NOMO-1 treated with dmso at 0.1 percent for 144 hours (cell line): Measurements from ENCODE around the gene GJD3.
A peak's percentile ranks its signal among the peaks of the same experiment; 100 is the strongest.
"Not testable (repeated sequence)": the region's sequence is repeated elsewhere in the genome, so short reads cannot be mapped to it uniquely, and the experiment has no call there.

ENCODE experiments used
- DNase-seq: peaks from one replicate; lab custom pipeline; 2025; ENCODE audit not compliant: unreplicated experiment; lab: John Stamatoyannopoulos, UW

The GJD3 gene, protein sequence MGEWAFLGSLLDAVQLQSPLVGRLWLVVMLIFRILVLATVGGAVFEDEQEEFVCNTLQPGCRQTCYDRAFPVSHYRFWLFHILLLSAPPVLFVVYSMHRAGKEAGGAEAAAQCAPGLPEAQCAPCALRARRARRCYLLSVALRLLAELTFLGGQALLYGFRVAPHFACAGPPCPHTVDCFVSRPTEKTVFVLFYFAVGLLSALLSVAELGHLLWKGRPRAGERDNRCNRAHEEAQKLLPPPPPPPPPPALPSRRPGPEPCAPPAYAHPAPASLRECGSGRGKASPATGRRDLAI

DNA sequence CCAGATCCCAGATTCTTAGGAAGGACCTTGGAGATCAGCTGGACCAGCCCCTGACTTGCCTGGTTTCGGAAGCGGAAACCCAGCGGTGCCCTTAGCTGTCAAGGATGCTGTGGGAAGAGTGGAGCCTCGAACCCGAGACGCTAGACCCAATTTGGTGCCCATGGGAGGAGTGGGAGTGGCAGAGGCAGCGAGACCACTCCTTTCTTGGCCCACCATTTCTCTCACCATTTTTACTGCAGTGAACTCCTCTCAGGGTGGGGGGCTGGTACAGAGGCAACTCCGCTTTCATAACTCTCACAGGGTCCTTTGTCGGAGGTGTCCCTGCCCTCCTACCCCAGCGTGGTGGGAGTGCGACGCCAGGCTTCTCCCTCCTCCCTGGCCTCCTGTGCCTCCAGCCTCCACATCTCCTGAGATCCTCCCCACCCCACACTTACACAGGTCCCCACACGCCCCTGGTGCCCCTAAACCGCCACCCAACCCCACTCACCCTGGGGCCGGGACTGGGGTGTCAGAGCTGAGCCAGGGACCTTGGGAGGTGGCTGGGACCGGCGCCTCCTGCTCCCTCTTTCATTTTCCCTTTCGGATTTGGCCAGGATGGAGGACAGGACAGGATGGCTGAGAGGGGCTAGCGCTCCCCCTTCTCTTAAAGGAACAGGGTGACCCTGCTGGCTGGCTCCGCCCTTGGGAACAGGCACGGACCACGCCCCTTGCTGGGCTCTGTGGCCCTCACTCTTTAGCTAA lies at the start of gene GJD3:
Gene GJD3 (minus strand): TSS at position 617 of the 741 bp plus-strand sequence. CDS start 922 bp downstream, outside the sequence.
- DNase-seq: no peak

DNA sequence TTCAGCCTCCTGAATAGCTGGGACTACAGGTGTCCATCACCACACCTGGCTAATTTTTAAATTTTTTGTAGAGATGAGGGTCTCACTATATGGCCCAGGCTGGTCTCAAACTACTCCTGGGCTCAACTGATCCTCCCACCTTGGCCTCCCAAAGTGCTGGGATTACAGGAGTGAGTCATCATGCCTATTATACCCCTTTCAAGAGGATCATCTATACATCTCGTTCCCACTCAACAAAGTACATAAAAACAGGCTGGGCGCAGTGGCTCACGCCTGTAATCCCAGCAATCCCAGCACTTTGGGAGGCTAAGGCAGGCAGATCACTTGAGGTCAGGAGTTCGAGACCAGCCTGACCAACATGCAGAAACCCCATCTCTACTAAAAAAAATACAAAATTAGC lies 49.8 kb upstream of the GJD3 start:
- DNase-seq: not testable (repeated sequence)

- no peak for DNase-seq
These were observed 48.3 kb upstream of the GJD3 start for GRCh38 chr17:40412880-40413279.

- DNase-seq: no peak
These were observed 47.3 kb upstream of the GJD3 start for GRCh38 chr17:40411821-40412220.

- no peak for DNase-seq
These were observed 45.5 kb upstream of the GJD3 start for GRCh38 chr17:40410082-40410481.

DNA sequence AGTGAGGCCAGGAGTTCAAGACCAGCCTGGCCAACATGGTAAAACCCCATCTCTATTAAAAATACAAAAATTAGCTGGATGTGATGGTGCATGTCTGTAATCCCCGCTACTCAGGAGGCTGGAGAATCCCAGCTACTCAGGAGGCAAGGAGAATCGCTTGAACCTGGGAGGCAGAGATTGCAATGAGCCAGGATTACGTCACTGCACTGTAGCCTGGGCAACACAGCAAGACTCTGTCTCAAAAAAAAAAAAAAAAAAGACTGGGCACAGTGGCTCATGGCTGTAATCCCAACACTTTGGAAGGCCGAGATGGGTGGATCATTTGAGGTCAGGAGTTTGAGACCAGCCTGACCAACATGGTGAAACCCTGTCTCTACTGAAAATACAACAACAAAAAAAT lies 45.0 kb upstream of the GJD3 start:
- not testable (repeated sequence) for DNase-seq

DNA sequence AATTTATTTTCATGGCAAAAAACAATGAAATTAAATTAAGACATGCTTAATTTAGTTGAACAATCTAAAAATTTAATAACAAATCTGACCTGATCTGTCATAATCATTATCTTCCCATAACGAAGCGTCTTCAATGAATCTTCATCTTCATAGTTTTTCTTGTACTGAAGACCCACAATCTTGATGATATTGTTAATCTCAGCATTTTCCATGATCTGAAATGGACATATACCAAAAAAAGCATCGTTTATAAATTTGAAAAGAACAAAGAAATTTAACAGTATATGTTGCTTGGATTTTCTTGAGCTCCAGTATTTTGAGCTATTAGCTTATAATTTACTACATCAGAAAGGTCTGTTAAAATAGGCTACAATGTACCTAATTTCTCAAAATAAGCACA lies 42.9 kb upstream of the GJD3 start:
- DNase-seq: no peak

- no peak for DNase-seq
These were observed 39.5 kb upstream of the GJD3 start for GRCh38 chr17:40404003-40404402.

- no peak for DNase-seq
These were observed 38.1 kb upstream of the GJD3 start for GRCh38 chr17:40402668-40403067.

GRCh38 chr17:40399185-40399584 lies 34.6 kb upstream of the GJD3 start:
- DNase-seq: peak; percentile 3

- not testable (repeated sequence) for DNase-seq
These were observed 22.0 kb upstream of the GJD3 start for GRCh38 chr17:40386555-40386954.

DNA sequence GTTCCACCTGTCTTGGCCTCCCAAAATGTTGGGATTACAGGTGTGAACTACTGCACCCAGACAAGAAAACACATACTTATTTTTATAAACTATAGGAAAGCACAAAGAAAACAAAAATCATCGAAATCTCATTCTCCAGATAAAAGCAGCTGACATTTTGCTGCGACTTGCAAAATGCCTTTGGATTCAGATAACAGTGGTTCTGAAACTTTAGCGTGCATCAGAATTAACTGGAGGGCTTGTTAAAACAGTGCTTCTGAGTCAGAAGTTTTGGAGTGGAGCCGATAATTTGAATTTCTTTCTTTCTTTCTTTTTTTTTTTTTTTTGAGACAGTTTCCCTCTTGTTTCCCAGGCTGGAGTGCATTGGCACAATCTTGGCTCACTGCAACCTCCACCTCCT lies 17.7 kb upstream of the GJD3 start:
- no peak for DNase-seq

DNA sequence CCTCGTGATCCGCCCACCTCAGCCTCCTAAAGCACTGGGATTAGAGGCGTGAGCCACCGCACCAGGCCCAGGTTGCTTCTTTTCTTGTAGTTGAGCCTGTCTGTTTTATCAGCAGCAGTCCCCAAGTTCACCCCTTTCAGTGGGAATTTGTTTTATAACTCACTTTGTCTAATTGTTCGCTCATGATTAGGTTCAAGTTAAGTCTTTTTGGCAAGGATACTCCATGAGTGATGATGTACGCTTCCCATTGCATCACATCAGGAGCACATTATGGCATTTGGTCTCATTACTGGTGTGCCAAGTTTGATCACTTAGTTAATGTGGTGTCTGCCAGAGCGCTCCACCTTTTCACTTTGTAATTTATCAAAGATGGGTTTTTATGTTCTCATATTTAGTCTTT lies 14.4 kb upstream of the GJD3 start:
- DNase-seq: no peak

DNA sequence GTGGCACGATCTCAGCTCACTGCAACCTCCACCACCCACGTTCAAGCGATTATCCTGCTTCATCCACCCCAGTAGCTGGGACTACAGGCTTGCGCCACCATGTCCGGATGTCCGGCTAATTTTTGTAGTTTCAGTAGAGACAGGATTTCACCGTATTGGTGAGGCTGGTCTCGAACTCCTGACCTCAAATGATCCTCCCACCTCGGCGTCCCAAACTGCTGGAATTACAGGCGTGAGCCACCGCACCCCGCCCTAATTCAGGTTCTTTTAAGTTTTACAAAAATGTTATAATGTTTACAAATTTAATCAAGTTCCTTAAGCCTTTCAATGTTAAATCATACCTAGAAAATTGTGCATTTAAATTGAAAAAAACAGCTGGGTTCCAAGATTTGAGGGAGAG lies 13.3 kb upstream of the GJD3 start:
- no peak for DNase-seq

GRCh38 chr17:40376541-40376940 lies 12.0 kb upstream of the GJD3 start:
- not testable (repeated sequence) for DNase-seq

DNA sequence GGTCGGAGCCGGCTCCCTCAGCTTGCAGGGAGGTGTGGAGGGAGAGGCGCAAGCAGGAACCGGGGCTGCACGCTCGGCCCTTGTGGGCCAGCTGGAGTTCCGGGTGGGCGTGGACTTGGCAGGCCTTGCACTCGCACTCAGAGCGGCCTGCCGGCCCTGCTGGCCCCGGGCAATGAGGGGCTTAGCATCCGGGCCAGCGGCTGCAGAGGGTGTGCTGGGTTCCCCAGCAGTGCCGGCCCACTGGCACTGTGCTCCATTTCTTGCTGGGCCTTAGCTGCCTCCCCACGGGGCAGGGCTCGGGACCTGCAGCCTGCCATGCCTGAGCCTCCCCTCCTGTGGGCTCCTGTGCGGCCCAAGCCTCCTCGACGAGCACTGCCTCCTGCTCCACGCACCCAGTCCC lies 11.2 kb upstream of the GJD3 start:
- not testable (repeated sequence) for DNase-seq

- DNase-seq: no peak
These were observed 10.4 kb upstream of the GJD3 start for GRCh38 chr17:40374821-40375498.

- no peak for DNase-seq
These were observed 9.5 kb upstream of the GJD3 start for GRCh38 chr17:40373999-40374398.

DNA sequence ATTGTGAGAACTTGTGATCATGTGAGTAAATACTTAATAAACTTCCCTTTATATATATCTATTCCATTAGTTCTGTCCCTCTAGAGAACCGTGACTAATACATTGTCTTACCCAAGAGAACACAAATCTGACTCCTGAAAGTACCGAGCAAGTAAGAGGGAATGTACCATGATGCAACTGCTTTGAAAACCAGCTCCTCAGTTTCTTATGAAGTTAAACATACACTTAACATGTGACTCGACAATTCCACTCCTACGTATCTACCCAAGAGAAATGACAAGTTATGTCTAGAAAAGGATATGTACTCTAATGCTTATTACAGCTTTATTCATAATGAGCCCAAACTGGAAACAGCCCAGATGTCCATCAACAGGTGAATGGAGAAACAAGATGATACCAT lies 8.8 kb upstream of the GJD3 start:
- no peak for DNase-seq

GRCh38 chr17:40372644-40373043 lies 8.1 kb upstream of the GJD3 start:
- not testable (repeated sequence) for DNase-seq

GRCh38 chr17:40372031-40372430 lies 7.5 kb upstream of the GJD3 start:
- no peak for DNase-seq
